Measurements from ENCODE around the gene TCN1.
"Not testable (repeated sequence)": the region's sequence is repeated elsewhere in the genome, so short reads cannot be mapped to it uniquely, and the experiment has no call there.

Gene TCN1, protein sequence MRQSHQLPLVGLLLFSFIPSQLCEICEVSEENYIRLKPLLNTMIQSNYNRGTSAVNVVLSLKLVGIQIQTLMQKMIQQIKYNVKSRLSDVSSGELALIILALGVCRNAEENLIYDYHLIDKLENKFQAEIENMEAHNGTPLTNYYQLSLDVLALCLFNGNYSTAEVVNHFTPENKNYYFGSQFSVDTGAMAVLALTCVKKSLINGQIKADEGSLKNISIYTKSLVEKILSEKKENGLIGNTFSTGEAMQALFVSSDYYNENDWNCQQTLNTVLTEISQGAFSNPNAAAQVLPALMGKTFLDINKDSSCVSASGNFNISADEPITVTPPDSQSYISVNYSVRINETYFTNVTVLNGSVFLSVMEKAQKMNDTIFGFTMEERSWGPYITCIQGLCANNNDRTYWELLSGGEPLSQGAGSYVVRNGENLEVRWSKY

DNA sequence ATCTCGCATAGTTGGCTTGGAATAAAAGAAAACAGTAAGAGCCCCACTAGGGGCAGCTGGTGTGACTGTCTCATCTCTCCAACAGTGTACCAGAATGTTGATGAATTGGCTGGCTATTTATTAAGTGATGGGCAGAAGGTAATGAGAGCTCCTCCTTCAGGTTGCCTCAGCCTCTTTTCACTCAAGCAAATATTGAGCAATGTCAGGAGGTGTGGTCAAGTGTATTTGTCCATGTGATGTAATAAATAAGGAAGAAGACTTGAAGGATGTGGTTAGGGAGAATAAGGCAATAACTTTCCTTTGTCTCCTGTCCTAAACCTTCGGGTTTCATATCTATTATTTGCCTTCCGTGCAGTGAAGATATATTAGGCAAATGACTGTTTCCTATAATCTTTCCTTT, at the start of gene TCN1:
TCN1 (minus strand) TSS at position 91 of the 400 bp plus-strand sequence; CDS start at position 74, 17 bp downstream.
- Mint-ChIP-seq H3K4me3 (no peak within 1 kb of the TSS), H3K27me3 (peaks cover 8% of the 10 kb centered on the region), H3K27ac (no peak within 1 kb of the TSS), H3K9me3 (peaks cover 7% of the 10 kb centered on the region in 2 donors), H3K4me1 (no peaks in the 10 kb centered on the region)
- ATAC-seq = no peak
- no peak for DNase-seq

DNA sequence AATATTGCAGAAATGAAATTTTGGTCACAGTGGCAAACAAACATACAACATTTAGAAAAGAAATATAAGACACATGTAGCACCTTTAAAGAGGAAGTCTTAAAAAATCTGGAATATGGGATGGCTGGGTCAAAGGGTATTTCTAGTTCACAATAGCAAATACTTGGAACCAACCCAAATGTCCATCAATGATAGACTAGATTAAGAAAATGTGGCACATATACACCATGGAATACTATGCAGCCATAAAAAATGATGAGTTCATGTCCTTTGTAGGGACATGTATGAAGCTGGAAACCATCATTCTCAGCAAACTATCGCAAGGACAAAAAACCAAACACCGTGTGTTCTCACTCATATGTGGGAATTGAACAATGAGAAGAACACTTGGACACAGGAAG, 37.3 kb upstream of the TCN1 start:
- peak overlapping the region in 1 of 2 donors; percentile 46 for H3K27ac Mint-ChIP-seq
- not testable (repeated sequence) for H3K4me1 Mint-ChIP-seq, H3K27me3 Mint-ChIP-seq, DNase-seq, ATAC-seq, H3K4me3 Mint-ChIP-seq
- peaks cover 0 to 20% of the 10 kb centered on the region in 2 donors for H3K9me3 Mint-ChIP-seq

DNA sequence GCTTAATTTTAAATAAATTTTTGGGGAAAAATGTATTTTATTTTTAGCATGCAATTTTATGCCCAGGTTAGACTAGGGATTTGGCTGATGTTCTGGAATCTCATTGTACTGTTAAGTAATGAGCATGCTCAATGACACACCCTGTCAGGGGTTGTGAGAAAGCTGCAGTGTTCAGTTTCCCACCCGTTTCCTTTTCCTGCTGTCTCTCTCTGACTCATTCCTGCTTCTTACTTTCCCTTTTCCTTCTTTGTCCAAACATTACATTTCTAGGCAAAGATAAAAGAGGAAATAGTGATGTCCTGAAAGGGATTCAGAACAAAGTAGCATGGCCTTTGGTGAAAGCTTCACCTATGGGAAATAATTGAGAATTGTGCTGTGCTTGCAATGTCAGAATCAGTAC, 35.0 kb upstream of the TCN1 start:
- Mint-ChIP-seq H3K27ac (no peak overlapping the region), H3K27me3 (no peaks in the 10 kb centered on the region), H3K4me1 (no peaks in the 10 kb centered on the region), H3K4me3 (no peak overlapping the region), H3K9me3 (peaks cover 0 to 11% of the 10 kb centered on the region in 2 donors)
- DNase-seq (no peak), ATAC-seq (no peak)

DNA sequence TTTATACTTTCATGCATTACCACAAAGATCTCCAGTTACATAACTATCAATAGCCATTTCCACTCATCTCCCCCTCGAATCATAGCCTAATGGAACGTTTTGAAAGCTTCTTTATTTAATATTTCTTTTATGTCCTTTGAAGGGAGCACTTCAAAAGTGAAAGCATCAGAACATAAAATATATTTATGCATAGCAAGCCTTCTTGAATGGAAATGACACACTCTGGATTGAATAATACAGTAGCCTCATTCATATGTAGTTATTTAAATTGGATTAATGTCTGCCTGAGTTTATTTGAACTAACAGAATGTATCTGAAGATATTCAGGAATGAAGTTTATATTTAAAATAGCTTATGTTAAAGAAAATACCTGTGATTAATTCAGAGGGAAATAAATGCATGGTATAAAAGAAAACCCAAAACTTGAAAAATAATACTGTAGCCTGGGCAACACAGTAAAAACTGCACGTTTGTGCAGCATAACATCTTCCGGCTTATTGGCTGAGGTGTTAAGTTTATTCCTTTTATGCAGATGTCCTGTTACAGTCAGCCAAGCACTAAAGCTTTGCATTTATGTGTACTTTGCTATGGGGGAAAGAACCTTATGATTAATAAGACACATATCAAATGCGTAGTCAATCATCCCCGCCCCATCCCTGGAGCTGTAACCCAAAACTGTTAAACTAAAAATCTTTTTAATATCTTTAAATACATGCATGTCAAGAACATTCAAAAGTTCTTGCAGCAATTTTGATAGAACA, 34.3 kb upstream of the TCN1 start:
- Mint-ChIP-seq H3K9me3 (peaks cover 0 to 4% of the 10 kb centered on the region in 2 donors), H3K27me3 (peaks cover 4% of the 10 kb centered on the region), H3K4me1 (no peaks in the 10 kb centered on the region), H3K27ac (no peak overlapping the region), H3K4me3 (no peak overlapping the region)
- no peak for DNase-seq
- no peak for ATAC-seq

DNA sequence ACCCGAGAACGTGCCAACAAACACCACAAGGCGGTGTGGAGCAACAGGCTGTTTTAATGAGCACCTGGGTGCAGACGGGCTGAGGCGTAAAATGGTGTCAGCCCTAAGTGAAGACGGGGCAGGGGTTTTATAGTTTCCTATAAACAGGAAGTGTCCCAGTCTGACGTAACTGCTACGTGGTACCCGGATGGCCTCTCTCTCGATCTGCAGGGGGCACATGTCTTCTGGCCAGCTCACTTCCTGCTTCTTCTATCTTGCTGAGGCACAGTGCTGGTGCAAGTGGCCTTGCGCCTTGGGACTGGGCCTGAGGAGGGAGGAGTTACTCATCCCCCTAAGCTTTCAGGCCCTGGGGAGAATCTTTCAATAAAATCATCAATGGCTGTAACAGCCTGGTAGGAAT, 33.2 kb upstream of the TCN1 start:
- Mint-ChIP-seq H3K4me1 (no peaks in the 10 kb centered on the region), H3K9me3 (no peaks in the 10 kb centered on the region), H3K4me3 (no peak overlapping the region), H3K27ac (peak overlapping the region in 1 of 2 donors; percentile 59), H3K27me3 (peaks cover 10% of the 10 kb centered on the region)
- no peak for DNase-seq
- ATAC-seq = no peak

DNA sequence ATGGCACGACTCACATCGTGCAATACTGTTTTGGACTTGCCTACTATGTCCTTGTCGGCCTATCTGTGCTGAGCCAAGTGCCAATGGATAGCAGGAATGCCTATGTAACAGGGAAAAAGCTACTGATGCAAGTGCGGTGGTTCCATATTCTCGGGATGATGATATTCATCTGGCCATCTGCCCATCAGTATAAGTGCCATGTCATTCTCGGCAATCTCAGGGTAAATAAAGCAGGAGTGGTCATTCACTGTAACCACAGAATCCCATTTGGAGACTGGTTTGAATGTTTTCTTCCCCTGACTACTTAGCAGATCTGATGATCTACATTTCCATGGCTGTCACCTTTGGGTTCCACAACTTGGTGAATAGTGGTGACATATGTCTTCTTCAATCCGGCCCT, 32.4 kb upstream of the TCN1 start:
- H3K4me3 Mint-ChIP-seq = no peak overlapping the region
- H3K9me3 Mint-ChIP-seq = no peaks in the 10 kb centered on the region
- no peaks in the 10 kb centered on the region for H3K4me1 Mint-ChIP-seq
- no peak for ATAC-seq
- no peak overlapping the region for H3K27ac Mint-ChIP-seq
- no peak for DNase-seq
- H3K27me3 Mint-ChIP-seq = peaks cover 10% of the 10 kb centered on the region

DNA sequence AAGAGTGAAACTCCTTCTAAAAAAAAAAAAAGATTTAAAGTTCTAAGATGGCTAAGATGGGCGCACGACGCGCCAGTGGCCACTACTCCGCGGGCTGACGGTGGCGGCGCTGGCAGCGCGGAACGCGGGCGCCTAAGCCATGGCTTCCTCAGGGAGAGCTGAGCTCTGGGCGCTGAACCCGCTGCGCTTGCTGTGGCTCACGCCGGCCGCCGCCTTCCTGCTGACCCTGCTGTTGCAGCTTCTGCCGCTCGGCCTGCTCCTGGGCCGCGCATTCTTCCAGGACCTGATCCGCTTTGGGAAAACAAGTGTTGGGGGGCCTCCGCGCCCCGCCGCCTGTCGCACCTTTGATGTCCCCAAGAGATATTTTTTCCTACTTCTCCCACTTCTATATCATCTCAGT, 31.8 kb upstream of the TCN1 start:
- Mint-ChIP-seq H3K27ac (no peak overlapping the region), H3K4me1 (no peaks in the 10 kb centered on the region), H3K9me3 (no peaks in the 10 kb centered on the region), H3K4me3 (no peak overlapping the region), H3K27me3 (peaks cover 10% of the 10 kb centered on the region)
- DNase-seq (no peak), ATAC-seq (no peak)

DNA sequence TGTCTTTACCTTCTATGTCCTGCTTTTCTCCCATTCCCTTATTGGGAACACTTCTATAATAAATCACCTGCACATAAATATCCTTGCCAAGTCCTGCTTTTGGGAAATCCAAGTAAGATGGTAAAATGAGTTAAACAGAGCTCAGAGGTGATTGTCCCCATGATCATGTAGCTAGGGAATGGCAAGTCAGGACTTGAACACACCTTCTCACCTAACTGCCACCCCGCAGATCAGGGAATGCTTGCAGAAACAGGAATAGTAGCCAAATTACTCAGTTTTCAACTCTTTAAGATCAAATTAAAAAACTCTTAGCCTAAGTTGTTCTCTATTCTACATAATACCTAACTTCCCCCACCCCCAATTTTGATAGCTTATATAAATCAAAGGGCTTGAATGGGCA, 28.3 kb upstream of the TCN1 start:
- no peak overlapping the region for H3K4me3 Mint-ChIP-seq
- H3K4me1 Mint-ChIP-seq = no peaks in the 10 kb centered on the region
- H3K9me3 Mint-ChIP-seq = peaks cover 14 to 18% of the 10 kb centered on the region in 2 donors
- no peak overlapping the region for H3K27ac Mint-ChIP-seq
- DNase-seq (no peak), ATAC-seq (no peak)
- peaks cover 10% of the 10 kb centered on the region for H3K27me3 Mint-ChIP-seq

DNA sequence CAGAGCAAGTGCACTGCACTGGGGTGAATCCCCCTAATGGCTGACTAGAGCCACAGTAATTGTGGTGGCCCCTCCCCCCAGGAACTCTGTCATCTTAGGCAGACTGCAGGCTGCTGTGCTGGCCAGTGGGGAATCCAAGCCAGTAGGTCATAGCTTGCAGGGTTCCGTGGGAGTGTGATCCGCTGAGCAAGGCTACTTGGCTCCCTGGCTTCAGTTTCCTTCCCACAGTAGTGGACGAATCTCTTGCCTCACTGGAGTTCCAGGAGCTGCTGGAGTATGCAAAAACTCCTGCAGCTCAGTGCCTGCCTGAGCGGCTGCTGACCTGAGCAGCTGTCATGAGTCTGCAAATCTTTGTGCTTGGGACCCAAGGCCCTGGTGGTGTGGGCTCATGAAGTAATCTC, 25.5 kb upstream of the TCN1 start:
- H3K27ac Mint-ChIP-seq = no peak overlapping the region
- H3K27me3 Mint-ChIP-seq = peaks cover 10% of the 10 kb centered on the region
- H3K4me3 Mint-ChIP-seq = no peak overlapping the region
- DNase-seq (no peak), ATAC-seq (no peak)
- peaks cover 39 to 46% of the 10 kb centered on the region in 2 donors for H3K9me3 Mint-ChIP-seq
- no peaks in the 10 kb centered on the region for H3K4me1 Mint-ChIP-seq

DNA sequence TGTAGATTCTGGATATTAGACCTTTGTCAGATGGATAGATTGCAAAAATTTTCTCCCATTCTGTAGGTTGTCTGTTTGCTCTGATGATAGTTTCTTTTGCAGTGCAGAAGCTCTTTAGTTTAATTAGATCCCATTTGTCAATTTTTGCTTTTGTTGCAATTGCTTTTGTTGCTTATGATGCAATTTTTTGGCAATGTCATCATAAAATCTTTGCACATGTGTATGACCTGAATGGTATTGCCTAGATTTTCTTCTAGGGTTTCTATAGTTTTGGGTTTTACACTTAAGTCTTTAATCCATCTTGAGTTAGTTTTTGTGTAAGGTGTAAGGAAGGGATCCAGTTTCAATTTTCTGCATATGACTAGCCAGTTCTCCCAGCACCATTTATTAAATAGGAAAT, 20.9 kb upstream of the TCN1 start:
- DNase-seq, ATAC-seq, H3K27ac Mint-ChIP-seq, H3K27me3 Mint-ChIP-seq, H3K4me1 Mint-ChIP-seq, H3K4me3 Mint-ChIP-seq: not testable (repeated sequence)
- H3K9me3 Mint-ChIP-seq = peaks cover 39 to 46% of the 10 kb centered on the region in 2 donors

DNA sequence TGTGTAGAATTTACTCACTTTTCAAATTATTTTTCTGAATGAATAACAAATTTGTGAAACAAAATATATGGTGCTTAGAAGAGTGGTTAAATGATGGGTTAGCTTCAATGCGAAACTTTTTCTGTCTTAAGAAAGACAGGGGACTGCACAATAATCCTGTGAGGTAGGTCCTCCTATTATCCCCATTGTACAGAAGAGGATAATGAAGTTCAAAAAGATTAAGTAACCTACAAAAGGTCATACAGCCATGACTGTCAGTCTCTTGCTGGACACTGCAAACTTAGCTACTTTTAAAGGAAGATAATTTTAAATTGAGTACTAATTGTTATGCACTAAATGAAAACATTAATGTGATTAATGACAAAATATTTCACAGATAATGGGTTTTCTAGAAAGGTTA, 17.3 kb upstream of the TCN1 start:
- no peak for DNase-seq
- H3K9me3 Mint-ChIP-seq = peaks cover 15 to 18% of the 10 kb centered on the region in 2 donors
- ATAC-seq = no peak
- H3K27ac Mint-ChIP-seq = no peak overlapping the region
- H3K4me1 Mint-ChIP-seq = no peaks in the 10 kb centered on the region
- no peak overlapping the region for H3K4me3 Mint-ChIP-seq
- H3K27me3 Mint-ChIP-seq = peaks cover 7% of the 10 kb centered on the region

DNA sequence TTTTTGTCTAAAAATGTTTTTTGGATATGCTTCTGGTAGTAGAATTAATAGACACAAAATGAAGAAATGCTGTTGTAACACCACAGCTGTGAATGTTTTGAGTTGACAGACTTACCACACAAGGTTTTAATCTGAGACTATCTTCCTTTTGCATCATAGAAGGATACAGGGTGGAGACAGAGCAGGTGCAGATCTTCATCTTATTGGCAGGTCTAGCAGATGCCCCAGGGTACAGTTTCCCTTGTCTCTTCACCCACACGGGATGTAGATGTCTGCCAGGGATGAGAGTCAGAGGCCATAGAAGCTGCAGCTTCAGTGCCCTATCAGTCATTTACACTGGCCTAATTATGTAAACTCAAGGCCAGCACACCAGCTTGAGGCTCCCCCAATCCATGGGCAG, 13.3 kb upstream of the TCN1 start:
- Mint-ChIP-seq H3K4me1 (no peaks in the 10 kb centered on the region), H3K27me3 (peaks cover 16% of the 10 kb centered on the region), H3K27ac (no peak overlapping the region), H3K4me3 (no peak overlapping the region), H3K9me3 (no peaks in the 10 kb centered on the region)
- ATAC-seq = no peak
- DNase-seq = no peak

DNA sequence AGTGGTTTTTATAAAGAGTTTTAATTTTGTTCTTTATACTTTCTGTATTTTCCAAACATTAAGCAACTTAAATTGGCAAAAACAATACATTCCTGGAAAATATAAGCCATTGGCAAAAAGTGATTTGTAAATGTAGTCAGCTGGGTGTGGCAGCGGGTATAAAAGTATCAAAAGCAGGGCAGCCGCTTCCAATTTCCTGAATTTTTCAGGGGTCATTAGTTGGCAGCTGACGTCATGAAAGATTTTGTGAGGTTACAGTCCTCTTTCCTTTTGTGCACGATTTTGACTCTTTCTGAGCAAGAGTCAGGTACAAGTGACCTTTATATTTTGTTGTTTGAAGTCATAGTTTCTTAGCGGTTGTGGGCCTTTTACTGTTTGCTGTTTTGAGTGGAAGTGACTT, 12.3 kb upstream of the TCN1 start, which contains the start of gene OOSP3:
OOSP3 (plus strand) TSS at position 208 of the 400 bp plus-strand sequence; CDS start at position 235, 27 bp downstream.
- Mint-ChIP-seq H3K27ac (no peak within 1 kb of the TSS), H3K27me3 (peaks cover 16% of the 10 kb centered on the region), H3K4me3 (no peak within 1 kb of the TSS), H3K9me3 (no peaks in the 10 kb centered on the region), H3K4me1 (no peaks in the 10 kb centered on the region)
- ATAC-seq (no peak), DNase-seq (no peak)

DNA sequence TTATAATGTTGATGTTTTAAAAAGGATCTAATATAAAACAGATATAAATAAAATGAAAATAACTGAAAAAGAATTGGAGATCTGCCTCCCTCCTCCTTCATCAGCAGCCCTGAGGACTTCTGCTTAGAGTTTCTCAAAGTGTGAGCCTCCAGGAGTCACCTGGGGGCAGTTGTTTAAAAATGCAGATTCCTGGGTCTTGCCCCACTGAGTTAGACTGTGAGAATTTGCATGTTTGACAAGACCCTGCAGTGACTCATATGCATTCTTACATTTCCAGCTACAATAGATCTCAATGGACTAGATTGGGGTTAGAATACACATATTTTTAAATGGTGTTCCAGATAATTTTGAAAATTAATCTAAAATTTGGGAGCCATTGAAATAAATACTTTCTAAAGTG, 11.5 kb upstream of the TCN1 start:
- ATAC-seq = no peak
- no peak overlapping the region for H3K4me3 Mint-ChIP-seq
- DNase-seq = no peak
- peaks cover 16% of the 10 kb centered on the region for H3K27me3 Mint-ChIP-seq
- H3K4me1 Mint-ChIP-seq = no peaks in the 10 kb centered on the region
- H3K27ac Mint-ChIP-seq = no peak overlapping the region
- no peaks in the 10 kb centered on the region for H3K9me3 Mint-ChIP-seq

DNA sequence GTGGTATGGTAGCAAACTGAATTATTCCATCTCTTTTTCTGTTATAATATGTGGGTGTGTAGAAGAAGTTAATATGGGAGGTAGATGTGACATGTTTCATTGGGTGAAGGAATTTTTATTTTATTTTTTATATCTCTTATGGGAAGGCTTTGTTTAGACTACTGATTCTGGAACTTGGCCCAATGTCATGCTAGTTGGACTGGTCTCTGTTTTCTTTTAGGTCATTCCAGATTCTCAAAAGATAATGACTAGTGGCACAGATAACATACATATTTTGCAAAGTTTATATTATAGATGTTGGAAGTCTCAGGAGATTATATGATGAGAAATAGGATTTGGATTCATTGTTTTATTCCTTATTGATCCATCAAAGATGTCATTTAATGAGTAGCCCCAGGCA, 11.0 kb upstream of the TCN1 start:
- Mint-ChIP-seq H3K4me1 (no peaks in the 10 kb centered on the region), H3K4me3 (no peak overlapping the region), H3K27ac (no peak overlapping the region), H3K27me3 (peaks cover 16% of the 10 kb centered on the region), H3K9me3 (no peaks in the 10 kb centered on the region)
- ATAC-seq = no peak
- no peak for DNase-seq

DNA sequence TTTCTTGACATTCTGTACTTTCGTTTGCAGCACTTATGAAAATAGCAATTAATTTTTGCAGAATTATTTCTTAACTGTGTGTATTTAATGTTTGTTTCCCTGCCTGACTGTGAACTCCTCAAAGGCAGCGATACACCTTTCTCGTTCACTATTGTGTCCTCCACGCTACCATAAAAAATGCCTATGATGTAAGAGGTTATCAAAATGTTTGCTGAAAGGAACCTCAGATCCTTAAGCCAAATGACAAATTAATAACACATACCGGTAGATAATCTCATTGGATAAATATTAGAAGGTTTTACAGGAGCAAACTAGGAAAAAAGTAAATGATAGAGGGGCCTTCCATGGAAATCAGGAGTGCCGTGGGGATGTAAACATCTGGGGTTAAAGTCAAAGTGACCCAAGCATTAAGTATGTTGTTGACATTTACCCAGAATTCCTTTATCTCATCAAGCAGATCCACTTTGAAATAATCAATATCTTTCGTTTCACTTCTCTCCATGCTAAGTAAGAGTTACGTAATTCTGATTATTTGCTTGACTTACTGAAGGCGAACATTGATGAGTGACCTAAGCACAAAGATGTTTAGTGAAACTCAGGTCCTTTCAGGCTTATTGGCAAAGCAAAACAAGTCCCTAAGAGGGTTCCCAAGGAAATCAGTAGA, 9.7 kb upstream of the TCN1 start:
- peaks cover 0 to under 1% of the 10 kb centered on the region in 2 donors for H3K9me3 Mint-ChIP-seq
- DNase-seq = no peak
- H3K4me1 Mint-ChIP-seq = no peaks in the 10 kb centered on the region
- no peak overlapping the region for H3K4me3 Mint-ChIP-seq
- peaks cover 16% of the 10 kb centered on the region for H3K27me3 Mint-ChIP-seq
- ATAC-seq = no peak
- no peak overlapping the region for H3K27ac Mint-ChIP-seq
